Suppressor macrophage treated with lipopolysaccharide for 1 hour (primary cell): ENCODE data around the gene FBLL1.
A peak's percentile ranks its signal among the peaks of the same experiment; 100 is the strongest.
"Not testable (repeated sequence)": the region's sequence is repeated elsewhere in the genome, so short reads cannot be mapped to it uniquely, and the experiment has no call there.

ENCODE experiments used
- DNase-seq, 3 donors: peaks; one replicate each; pipeline ENCODE4 v3.0.0-alpha.2; 2020 to 2022

The FBLL1 gene

GRCh38 chr5:168528521-168529373 is at the start of gene FBLL1:
TSS of gene FBLL1 (plus strand) at chr5:168529305. CDS start at chr5:168529505, 200 bp downstream.
- peak; percentile 17 to 47 (median 28) for DNase-seq

DNA sequence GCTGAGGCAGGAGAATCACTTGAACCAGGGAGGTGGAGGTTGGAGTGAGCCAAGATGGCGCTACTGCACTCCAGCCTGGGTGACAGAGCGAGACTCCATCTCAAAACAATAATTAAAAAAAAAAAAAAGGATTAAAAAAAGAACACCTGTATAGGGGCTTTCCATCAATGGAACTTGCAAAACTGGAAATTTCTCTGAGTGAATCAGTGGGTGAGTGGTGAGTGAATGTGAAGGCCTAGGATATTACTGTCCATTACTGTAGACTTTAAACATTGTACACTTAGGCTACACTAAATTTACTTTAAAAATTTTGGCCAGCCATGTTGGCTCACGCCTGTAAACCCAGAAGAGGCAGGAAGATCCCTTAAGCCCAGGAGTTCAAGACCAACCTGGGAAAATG is 48.5 kb upstream of the FBLL1 start:
- no peak for DNase-seq

DNA sequence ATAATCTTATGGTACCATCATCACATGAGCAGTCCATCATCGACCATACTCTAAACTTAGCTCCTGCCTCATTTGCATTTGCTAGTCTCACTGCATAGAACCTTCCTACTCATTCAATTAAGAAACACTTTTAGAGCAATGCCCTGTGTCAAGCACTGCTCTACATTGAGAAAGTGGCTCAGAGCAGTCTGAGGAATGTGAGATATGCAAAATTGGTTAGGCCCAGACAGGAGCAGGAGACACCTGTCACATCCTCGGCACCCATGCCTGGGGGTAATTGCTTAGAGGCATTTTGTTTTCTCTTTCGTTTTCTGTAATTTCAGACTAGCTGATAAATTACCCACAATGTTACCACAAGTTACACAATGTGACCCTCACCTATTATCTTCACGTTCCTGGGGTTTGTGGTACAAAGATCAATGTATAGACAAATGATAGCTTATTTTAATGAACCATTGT is 47.7 kb upstream of the FBLL1 start:
- no peak for DNase-seq

DNA sequence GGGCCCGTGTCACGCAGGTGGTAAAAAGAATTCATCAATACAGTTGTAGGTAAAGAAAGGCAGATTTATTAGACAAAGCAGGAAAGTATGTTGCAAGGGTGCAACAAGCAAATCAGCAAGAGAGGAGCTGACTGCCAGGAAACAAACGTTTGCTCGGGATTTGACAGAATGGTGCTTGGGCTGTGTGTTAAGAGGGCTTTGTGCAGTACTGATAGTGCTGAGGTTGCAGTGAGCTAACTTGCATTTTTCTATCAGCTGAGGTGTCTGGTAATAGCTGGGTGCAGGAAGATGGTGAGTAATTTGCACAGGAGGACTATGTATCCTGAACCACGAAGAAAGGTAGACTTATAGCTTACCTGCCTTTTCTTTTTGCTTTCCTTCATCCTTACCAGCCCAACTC is 46.7 kb upstream of the FBLL1 start:
- no peak for DNase-seq

DNA sequence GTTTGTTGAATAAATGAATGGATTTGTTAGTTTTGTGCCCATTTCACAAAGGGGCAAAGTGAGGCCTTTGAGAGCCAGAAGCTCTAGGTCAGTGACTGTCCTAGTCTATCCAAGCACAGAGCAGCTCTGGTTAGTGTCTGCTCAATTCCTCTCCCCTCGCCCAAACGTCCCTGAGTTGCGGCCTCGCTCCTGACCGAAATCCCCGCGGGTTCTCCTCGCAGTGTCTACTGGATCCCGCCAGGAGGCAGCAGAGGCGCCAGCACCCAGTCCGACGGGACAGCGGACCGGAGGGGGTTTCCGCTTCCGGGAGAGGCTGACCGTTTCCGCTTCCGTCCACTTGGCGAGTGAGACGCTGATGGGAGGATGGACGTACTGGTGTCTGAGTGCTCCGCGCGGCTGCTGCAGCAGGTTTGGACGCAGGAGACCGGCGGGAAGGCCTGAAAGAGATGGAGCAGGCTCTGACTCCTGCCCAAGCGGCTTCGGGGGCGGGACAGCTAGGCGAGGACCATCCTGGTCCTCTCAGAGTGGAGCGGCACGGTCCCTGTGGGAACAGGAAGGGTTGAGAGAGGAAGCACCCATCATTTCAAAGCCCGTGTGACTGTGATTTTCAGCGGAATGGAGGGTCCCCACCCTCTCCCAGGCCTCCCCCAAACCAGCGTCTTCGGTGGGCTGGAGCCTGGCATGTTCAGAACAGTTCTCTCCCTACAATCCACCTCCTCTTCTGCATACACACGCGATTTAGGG is 42.8 kb upstream of the FBLL1 start, which contains the start of gene RARS1:
Gene RARS1, plus strand, starts transcription at position 336 of the 744 bp plus-strand sequence. Its CDS starts 28 bp downstream, at position 364.
- peak; percentile 95 to 96 (median 96) for DNase-seq

GRCh38 chr5:168489059-168489458 is 40.0 kb upstream of the FBLL1 start:
- no peak for DNase-seq

- DNase-seq = no peak
Observed at GRCh38 chr5:168494057-168494555, 35.0 kb upstream of the FBLL1 start.

DNA sequence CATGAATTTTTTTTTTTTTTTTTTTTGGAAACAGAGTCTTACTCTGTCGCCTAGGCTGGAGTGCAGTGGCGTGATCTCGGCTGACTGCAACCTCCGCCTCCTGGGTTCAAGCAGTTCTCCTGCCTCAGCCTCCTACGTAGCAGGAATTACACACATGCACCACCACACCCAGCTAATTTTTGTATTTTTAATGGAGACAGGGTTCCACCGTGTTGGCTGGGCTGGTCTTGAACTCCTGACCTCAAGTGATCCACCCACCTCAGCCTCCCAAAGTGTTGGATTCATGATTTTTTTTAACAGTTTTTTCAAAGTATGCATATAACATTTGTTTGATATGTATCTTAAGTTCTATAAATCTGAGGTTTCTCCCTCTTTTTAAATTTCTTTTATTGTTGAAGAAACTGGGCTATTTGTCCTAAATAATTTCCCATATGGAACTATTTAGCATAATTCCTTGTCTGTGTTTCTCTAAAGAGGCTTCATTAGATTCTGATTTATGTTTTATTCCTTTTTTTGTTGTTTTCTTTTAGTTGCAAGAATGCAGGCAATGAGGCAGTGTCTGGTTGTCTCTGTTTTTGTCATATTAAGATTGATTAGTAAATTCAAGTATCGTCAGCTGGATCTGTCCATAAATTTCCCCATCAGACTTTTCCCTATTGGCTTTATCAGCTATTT is 26.4 kb upstream of the FBLL1 start:
- DNase-seq = no peak

DNA sequence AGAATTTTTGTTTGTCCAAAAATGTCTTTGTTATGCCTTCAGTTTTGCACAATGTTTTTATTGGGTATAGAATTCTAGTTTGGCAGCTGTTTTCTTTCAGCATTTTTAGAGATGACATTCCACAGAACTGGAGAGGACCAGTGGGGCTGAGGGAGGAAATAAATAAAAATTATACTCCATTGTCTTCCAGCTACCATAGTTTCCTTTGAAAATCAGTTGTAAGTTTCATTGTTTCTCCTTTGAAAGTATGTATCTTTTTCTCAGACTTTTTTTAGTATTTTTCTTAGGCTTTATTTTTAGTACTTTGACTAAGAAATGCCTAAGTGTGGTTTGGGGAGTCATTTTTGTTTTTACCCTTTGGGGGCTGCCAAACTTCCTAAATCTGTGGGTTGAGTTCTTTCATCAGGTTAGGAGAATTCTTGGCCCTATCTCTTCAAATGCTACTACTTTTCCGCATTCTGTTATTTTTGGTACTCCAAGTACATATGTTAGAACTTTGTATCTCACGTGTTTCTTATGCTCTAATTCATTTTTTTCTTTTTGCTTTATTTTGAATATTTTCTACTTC is 15.2 kb upstream of the FBLL1 start:
- no peak for DNase-seq

DNA sequence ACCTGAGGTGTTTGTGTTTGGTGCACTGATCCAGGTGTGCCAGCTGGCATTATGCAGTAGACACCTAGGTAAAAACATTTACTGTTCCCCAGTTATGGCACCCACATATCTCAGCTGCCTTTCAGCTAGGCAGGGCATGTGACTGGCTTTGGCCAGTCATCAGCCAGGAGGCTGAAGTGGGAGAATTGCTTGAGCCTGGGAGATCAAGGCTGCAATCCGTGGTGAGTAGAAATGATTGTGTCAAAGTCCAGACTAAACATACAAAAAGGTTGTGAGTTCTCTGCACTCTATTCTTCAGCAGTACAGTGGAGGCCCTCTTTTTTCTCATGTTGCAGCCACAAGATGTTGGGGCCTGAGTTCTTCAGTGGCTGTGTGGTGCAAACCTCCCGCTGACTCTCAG is 3.2 kb upstream of the FBLL1 start:
- no peak for DNase-seq

- no peak for DNase-seq
Observed at GRCh38 chr5:168527756-168528295, 1.3 kb upstream of the FBLL1 start.

DNA sequence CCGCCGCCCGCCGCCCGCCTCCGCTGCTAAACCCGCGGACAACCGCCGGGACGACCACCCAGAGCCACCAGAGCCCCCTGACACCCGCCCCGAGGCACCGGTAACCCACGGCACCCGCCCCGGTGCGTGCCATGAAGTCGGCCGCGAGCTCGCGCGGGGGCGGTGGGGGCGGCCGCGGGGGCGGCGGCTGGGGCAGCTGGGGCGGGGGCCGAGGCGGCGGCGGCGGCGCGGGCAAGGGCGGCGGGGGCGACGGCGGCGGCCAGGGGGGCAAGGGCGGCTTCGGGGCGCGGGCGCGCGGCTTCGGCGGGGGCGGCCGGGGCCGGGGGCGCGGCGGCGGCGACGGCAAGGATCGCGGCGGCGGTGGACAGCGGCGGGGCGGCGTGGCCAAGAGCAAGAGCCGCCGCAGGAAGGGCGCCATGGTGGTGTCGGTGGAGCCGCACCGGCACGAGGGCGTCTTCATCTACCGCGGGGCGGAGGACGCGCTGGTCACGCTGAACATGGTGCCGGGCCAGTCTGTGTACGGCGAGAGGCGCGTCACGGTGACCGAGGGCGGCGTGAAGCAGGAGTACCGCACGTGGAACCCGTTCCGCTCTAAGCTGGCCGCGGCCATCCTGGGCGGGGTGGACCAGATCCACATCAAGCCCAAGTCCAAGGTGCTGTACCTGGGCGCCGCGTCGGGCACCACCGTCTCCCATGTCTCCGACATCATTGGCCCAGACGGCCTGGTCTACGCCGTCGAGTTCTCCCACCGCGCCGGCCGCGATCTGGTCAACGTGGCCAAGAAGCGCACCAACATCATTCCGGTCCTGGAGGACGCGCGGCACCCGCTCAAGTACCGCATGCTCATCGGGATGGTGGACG is 499 bp downstream of the FBLL1 start:
- DNase-seq = peak in 2 of 3 donors; percentile 10 to 13

DNA sequence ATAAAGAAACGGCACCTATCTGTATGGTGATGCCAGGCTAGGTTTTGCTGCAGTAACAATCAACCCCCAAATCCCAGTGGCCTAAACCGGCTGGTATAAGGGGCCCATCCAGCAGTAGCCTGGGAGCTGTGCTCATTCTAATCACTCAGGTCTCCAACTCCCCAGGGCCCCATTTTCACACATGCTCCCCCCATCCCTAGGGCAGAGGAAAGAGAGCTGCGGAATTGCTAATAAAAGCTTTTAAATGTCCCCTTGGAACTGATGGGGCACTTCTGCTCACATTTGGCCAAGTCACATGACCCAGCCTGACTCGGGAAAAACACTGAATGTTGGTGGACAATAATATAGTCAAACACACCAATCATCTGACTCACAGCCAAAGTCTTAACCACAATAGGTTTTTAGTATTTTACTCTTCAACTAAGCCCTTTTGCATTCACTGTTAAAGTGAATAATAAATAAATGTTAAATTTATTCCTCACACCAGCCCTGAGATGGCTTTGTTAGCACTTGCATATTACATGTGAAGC is 1.6 kb downstream of the FBLL1 start:
- DNase-seq = no peak

- no peak for DNase-seq
Observed at GRCh38 chr5:168531191-168531590, 2.1 kb downstream of the FBLL1 start.

DNA sequence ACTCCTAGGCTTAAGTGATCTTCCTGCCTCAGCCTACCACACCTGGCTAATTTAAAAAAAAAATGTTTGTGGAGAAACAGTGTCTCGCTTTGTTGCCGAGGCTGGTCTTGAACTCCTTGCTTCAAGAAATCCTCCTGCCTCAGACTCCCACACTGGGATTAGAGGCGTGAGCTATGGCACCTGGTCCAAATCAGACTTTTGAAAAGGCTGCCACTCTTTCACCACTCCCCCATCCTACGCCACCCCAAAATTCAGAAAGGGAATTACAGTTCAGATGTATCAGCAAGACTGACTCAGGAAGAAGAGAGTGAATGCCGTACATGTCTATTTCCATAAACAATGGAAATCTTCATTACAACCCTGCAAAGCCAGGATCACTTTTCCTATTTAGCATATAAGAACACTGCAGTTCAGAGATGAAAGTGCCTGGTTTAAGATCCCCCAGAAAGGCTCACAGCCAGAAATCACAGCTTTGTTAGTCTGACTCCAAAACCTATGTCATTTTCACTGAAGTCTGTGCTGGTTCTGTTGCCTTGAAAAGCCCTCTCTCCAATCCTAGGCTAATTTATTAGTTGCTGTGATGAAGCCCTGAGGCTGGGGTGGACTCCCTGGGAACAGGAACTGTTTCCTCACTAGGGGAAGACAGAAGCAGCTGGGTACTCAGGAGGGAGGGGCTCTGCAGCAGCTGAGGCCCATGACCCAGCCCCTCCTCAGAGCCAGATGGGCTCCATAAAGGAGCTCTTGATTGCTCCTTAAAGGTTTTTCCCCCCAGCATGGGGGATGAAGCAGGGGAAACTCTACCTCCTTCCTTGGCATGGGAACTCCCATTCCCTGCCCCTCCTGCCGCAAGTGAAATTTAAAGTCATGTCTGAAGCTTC is 3.1 kb downstream of the FBLL1 start:
- no peak for DNase-seq

DNA sequence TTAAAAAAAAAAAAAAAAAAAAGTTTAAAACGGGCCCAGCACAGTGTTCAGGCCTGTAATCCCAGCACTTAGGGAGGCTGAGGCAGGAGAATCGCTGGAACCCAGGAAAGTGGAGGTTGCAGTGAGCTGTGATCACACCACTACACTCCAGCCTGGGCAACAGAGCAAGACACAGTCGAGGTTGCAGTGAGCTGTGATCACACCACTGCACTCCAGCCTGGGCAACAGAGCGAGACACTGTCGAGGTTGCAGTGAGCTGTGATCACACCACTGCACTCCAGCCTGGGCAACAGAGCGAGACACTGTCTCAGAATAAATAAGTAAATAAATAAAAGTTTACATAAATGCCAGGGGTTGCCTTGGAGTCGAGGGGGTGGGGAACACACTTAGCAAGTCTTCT is 5.2 kb downstream of the FBLL1 start:
- not testable (repeated sequence) for DNase-seq

DNA sequence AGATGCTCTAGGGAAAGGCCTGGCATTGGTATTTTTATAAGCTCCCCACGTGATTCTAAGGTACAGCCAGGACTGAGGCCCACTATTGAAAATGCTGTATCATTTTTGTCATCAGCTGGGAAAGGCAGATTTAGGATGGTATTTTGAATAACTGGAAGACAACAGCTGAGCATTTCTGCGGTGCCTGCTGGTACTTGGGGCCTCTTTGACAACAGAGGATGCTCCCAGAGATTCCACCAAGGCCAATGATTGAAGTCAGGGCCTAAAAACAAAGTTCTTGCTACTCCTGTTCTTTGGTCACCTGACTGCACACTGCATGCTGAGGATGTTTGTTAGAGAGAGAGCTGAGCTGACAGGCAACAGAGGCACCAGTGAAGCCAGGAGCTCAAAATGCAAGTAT is 8.1 kb downstream of the FBLL1 start:
- no peak for DNase-seq

- no peak for DNase-seq
Observed at GRCh38 chr5:168549554-168549953, 20.4 kb downstream of the FBLL1 start.

DNA sequence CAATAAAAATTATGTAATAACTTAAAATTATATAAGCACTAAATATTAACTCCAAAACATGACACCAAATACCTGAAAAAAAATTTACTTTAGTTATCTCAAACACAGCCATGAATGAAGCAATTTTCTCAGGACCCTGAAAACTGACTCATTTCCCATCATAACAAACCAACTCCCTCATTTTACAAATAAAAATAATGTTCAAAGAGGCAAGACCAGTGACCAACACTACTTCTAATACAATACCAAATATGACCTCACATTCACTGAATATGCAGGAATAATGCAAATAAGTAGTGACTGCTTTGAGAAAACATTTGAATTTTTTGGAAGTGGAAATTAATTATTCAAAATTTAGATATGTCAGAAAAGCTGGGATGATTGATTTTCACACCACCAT is 21.6 kb downstream of the FBLL1 start:
- no peak for DNase-seq

DNA sequence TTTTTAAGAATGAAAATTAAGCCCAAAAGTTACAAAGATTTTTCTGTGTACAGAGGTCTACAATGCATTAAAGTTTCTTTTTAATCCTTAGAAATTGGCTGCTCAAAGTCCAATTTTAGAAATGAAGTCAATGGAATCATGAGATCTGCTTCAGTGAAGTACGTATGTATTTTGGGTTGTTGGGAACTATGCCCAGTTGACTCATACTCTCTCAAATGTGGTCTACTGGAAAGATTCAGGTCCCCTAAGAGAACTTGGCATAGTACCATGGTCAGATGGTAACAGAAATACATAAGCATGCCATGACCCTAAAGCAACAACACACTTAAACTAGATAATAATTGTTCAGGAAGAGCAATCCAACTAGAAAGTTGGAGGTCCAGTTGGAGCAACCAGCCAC is 23.0 kb downstream of the FBLL1 start:
- DNase-seq = peak in 1 of 3 donors; percentile 5
